AG09309 (cell line): ENCODE measurements around the gene CNTN2.

ENCODE experiments used
- DNase-seq: peaks from one replicate; pipeline ENCODE4 v3.0.0-alpha.2; 2010; ENCODE audit warnings: low read depth
- H3K4me3 ChIP-seq: 2 replicates; pipeline ENCODE4 v1.5.1; 2011; ENCODE audit warnings: mild to moderate bottlenecking, low read depth, low read length, moderate library complexity; ENCODE audit not compliant: control insufficient read depth
- TF ChIP-seq, protein P1 (sequence below): IDR thresholded peaks from 2 replicates; pipeline ENCODE4 v1.5.1; 2011; ENCODE audit warnings: mild to moderate bottlenecking, low read depth, low read length, inconsistent platforms; ENCODE audit not compliant: insufficient read depth, control insufficient read depth; ENCODE audit errors: missing control alignments

Gene CNTN2

DNA sequence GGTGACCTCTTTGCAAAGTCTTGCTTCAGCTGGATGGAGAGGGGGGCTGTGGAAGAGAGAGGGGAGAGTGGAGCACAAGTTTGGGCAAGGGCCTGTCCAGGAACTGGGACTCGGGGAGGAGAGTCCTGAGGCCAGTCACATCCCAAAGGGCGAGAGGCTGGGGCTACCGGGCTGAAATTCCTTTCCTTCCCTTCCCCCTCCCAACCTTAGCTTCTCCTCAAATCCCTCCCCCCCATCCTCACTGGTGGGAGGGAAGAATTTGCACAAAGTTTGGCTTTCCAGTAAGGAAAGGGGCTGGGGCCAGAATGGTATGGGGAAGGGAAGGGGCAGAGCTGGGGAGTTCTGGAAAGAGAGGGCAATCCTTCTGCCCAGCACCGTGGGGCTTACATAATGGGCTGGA, 854 bp downstream of the CNTN2 start:
- TF ChIP-seq, protein P1, sequence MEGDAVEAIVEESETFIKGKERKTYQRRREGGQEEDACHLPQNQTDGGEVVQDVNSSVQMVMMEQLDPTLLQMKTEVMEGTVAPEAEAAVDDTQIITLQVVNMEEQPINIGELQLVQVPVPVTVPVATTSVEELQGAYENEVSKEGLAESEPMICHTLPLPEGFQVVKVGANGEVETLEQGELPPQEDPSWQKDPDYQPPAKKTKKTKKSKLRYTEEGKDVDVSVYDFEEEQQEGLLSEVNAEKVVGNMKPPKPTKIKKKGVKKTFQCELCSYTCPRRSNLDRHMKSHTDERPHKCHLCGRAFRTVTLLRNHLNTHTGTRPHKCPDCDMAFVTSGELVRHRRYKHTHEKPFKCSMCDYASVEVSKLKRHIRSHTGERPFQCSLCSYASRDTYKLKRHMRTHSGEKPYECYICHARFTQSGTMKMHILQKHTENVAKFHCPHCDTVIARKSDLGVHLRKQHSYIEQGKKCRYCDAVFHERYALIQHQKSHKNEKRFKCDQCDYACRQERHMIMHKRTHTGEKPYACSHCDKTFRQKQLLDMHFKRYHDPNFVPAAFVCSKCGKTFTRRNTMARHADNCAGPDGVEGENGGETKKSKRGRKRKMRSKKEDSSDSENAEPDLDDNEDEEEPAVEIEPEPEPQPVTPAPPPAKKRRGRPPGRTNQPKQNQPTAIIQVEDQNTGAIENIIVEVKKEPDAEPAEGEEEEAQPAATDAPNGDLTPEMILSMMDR, result no peak
- H3K4me3 ChIP-seq, result no peak overlapping the region
- DNase-seq, result no peak

DNA sequence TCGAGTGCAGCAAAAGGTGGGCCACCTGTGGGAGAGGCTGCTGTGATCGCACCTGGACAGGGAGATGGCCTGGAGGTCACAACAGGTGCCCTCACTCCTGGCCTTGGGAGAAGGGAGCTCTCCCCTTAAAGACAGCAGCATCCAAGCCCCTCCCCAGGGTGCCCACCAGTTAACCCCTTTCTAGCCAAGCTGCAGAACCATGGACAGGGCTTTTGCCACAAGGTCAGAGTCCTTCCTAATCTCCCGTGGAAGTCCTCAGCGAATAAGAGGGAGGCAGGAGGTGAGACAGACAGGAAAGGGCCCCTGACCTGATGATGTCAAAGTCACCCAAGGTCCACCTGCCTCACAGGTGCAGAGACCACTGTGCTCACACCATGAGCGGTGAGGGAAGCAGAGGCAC, 1.7 kb downstream of the CNTN2 start:
- no peak overlapping the region for H3K4me3 ChIP-seq
- TF ChIP-seq, protein P1, result no peak
- no peak for DNase-seq

DNA sequence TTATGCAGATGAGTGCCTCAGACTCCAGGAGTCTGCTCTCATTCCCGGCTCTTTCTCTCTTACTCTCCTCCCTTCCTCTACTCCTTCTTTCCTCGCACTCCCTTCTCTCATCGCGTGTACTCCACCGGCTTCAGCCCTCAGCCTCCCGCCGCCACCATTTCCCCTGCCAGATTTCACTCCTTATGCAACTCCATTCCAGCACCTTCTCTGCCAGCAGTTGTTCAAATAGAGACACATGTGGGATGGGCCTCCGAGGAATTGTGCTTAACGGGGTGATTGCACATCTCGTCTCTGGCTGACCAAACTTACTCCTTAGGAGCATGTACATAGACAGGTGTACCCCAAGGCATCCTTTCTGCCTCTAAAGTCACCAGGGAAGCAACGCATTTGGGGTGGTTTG, 2.1 kb downstream of the CNTN2 start:
- H3K4me3 ChIP-seq, result no peak overlapping the region
- TF ChIP-seq, protein P1, result no peak
- DNase-seq, result no peak

DNA sequence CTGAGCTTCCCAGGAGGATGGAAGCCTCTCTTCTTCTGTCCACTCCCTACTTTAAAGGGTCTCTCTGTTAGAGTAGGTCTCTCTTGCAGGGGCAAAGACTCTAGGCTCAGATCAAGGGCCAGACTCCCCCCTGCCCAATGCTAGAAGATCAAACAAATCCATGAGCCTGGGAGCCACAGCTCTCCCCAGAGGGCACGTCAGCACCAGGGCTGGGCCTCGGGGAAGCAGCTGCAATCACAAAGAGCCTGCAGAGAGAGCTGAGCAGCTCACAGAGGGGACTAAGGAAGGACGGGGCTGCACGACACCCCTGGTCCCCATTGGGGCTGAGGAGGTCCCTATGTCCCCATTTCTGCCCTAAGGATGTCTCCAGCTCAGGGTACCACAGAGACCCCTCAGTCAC, 3.9 kb downstream of the CNTN2 start:
- H3K4me3 ChIP-seq, result no peak overlapping the region
- no peak for DNase-seq
- TF ChIP-seq, protein P1, result no peak

DNA sequence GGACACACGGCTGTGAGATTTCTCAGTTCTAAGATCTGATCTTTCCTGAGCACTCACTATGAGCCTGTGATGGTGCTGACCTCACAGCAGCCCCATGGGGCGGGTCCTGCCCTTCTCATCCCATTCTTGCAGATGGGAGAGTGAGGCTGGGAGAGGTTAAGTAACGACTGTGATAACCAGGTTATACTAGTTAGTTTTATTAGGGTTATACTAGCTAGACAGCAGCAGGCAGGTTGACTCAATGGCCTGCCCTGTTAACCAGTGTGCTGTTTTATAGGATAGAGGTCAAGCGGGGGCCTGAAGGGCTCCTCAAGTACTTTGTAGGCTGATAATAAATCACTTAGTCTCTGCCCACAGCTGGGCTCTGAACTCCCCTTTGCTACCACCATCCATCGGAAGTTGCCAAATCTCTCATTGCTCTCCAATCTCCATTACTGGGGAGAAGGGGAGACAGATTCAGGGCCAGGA, 4.8 kb downstream of the CNTN2 start:
- TF ChIP-seq, protein P1, result no peak
- no peak overlapping the region for H3K4me3 ChIP-seq
- no peak for DNase-seq

DNA sequence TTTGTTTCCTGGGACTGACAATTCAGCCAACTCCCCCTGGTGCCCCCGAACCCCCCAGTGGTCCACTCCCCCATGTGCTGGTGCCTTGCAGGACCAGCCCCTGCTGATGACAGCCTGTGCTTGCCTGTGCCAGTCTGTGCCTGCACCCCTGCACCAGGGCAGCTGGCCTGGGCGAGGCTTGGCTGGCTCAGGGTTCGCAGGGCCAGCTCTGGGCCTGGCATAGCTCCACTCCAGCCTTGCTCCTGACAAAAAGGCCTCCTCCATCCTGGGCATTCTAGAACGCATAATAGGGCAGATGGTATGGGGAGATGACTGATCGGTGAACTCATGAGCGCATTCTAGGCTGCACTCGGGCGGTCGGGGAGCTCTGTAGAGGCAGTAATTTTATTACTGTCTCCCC, 5.4 kb downstream of the CNTN2 start:
- DNase-seq, result no peak
- TF ChIP-seq, protein P1, result no peak
- no peak overlapping the region for H3K4me3 ChIP-seq

DNA sequence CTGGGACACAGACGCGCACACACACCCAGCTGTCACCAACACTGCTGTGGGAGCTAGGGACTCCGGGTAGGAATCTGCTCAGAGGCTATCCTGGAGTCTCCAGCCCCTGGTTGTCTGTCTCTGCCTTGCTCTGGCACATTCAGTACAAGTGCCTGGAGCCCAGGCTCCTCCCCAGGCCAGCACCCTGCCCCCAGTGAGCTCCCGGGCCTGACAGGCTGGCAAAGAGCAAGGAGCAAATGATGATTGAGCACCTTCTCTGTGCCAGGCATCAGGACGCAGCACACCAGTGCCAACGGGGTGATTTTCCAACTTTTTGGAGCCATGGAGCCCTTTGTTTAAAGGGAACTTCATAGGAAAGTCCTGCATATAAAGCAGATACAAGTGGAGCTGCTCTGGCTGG, 6.5 kb downstream of the CNTN2 start:
- TF ChIP-seq, protein P1, result no peak

More for the DNA sequence above, 6.5 kb downstream of the CNTN2 start:
- H3K4me3 ChIP-seq, result no peak overlapping the region
- DNase-seq, result no peak
